HEK293T (cell line): ENCODE results near the gene BANF1.
A peak's percentile ranks its signal among the peaks of the same experiment; 100 is the strongest.

Source experiments
- CTCF ChIA-PET: fragments of 350-600 bp; formaldehyde crosslinking; extraction: SDS; loops from one replicate; lab custom pipeline; 2021; ENCODE audit warnings: antibody characterized with exemption, inconsistent platforms; lab: Yijun Ruan, JAX
- POLR2A ChIA-PET: fragments of 350-600 bp; formaldehyde crosslinking; extraction: SDS; loops from one replicate; lab custom pipeline; 2020; ENCODE audit warnings: antibody characterized with exemption, inconsistent platforms; lab: Yijun Ruan, JAX
- DNase-seq: peaks from one replicate; pipeline ENCODE4 v3.0.0; 2012; ENCODE audit warnings: mixed read lengths; ENCODE audit errors: extremely low spot score
- ARNT ChIP-seq: fragments of 450-650 bp; IDR thresholded peaks from 2 replicates; pipeline ENCODE4 v1.6.1; 2017; ENCODE audit warnings: mild to moderate bottlenecking
- BHLHE40 ChIP-seq: fragments of 450-650 bp; IDR thresholded peaks from 2 replicates; pipeline ENCODE4 v1.6.1; 2016; ENCODE audit warnings: mild to moderate bottlenecking, moderate library complexity, borderline replicate concordance
- CTBP1 ChIP-seq: fragments of 450-650 bp; IDR thresholded peaks from 2 replicates; pipeline ENCODE4 v1.6.1; 2016; ENCODE audit warnings: borderline replicate concordance
- ELF4 ChIP-seq: fragments of 450-650 bp; IDR thresholded peaks from 2 replicates; pipeline ENCODE4 v1.6.1; 2017; ENCODE audit warnings: antibody characterized with exemption
- FOXA1 ChIP-seq: fragments of 450-650 bp; IDR thresholded peaks from 2 replicates; pipeline ENCODE4 v1.6.1; 2016; ENCODE audit warnings: mild to moderate bottlenecking
- FOXK2 ChIP-seq: fragments of 450-650 bp; IDR thresholded peaks from 2 replicates; pipeline ENCODE4 v1.6.1; 2016; ENCODE audit warnings: mild to moderate bottlenecking
- FOXM1 ChIP-seq: fragments of 450-650 bp; IDR thresholded peaks from 2 replicates; pipeline ENCODE4 v1.6.1; 2017; ENCODE audit warnings: mild to moderate bottlenecking, borderline replicate concordance
- HDGF ChIP-seq: fragments of 450-650 bp; IDR thresholded peaks from 2 replicates; pipeline ENCODE4 v1.6.1; 2017; ENCODE audit warnings: antibody characterized with exemption, borderline replicate concordance
- L3MBTL2 ChIP-seq: fragments of 450-650 bp; conservative IDR thresholded peaks from 2 replicates; pipeline ENCODE4 v1.6.1; 2016; ENCODE audit warnings: mild to moderate bottlenecking
- LEF1 ChIP-seq: fragments of 450-650 bp; IDR thresholded peaks from 2 replicates; pipeline ENCODE4 v1.6.1; 2017; ENCODE audit warnings: mild to moderate bottlenecking, borderline replicate concordance
- NFRKB ChIP-seq: fragments of 450-650 bp; IDR thresholded peaks from 2 replicates; pipeline ENCODE4 v1.6.1; 2016; ENCODE audit warnings: mild to moderate bottlenecking, moderate library complexity
- PKNOX1 ChIP-seq: fragments of 450-650 bp; IDR thresholded peaks from 2 replicates; pipeline ENCODE4 v1.6.1; 2016
- SP1 ChIP-seq: fragments of 450-650 bp; IDR thresholded peaks from 2 replicates; pipeline ENCODE4 v1.6.1; 2017
- SUZ12 ChIP-seq: fragments of 450-650 bp; IDR thresholded peaks from 2 replicates; pipeline ENCODE4 v1.6.1; 2016; ENCODE audit warnings: mild to moderate bottlenecking
- TARDBP ChIP-seq: fragments of 450-650 bp; IDR thresholded peaks from 2 replicates; pipeline ENCODE4 v1.6.1; 2016
- ZNF384 ChIP-seq: fragments of 450-650 bp; IDR thresholded peaks from 2 replicates; pipeline ENCODE4 v1.6.1; 2016

Gene BANF1

GRCh38 chr11:65960824-65961266 is 41.5 kb upstream of the BANF1 start:
- CTCF ChIA-PET: interaction anchor here (1.1 kb wide), 1 partner anchor 73 kb away, joined by 4 read pairs; the partner anchor contains the start of gene FIBP
- DNase-seq: no peak
- POLR2A ChIA-PET: interaction anchor here (0.9 to 1.9 kb wide), 5 partner anchors 10 to 101 kb away, joined by 3 to 9 read pairs (median 4); partner anchors contain the start of genes BANF1, CCDC85B, EIF1AD and FIBP
- TF ChIP-seq NFRKB (no peak), ELF4 (no peak), FOXM1 (no peak), FOXK2 (no peak), SP1 (no peak), BHLHE40 (no peak), ARNT (no peak), TARDBP (no peak), FOXA1 (no peak), L3MBTL2 (no peak), LEF1 (no peak), SUZ12 (no peak), CTBP1 (no peak), HDGF (no peak), PKNOX1 (no peak), ZNF384 (no peak)

- POLR2A ChIA-PET: interaction anchor here (0.7 to 1.9 kb wide), 7 partner anchors 10 to 102 kb away, joined by 3 to 9 read pairs (median 4); partner anchors contain the start of genes BANF1, CCDC85B, EIF1AD and FIBP
- no peak; the same call in 1 of the 2 replicates for TF ChIP-seq HDGF
- peak; percentile 95 for TF ChIP-seq ELF4
- TF ChIP-seq FOXK2: peak; percentile 96
- CTCF ChIA-PET: interaction anchor here (1.1 kb wide), 1 partner anchor 74 kb away, joined by 4 read pairs; the partner anchor contains the start of gene FIBP
- DNase-seq: peak; percentile 100
These were observed 40.8 kb upstream of the BANF1 start, which contains the start of gene SART1 for GRCh38 chr11:65961267-65962140. Gene SART1, plus strand, starts transcription at chr11:65961734. Its CDS starts 47 bp downstream, at chr11:65961781.

GRCh38 chr11:65962141-65962564 is 40.1 kb upstream of the BANF1 start:
- TF ChIP-seq ARNT (no peak), SP1 (no peak), LEF1 (no peak), ZNF384 (no peak), CTBP1 (no peak), PKNOX1 (no peak), BHLHE40 (no peak), FOXK2 (no peak), FOXA1 (no peak), TARDBP (no peak), HDGF (no peak), NFRKB (no peak), FOXM1 (no peak), SUZ12 (no peak), L3MBTL2 (no peak)
- ChIA-PET POLR2A (interaction anchor here (0.7 to 1.1 kb wide), 2 partner anchors 40 to 103 kb away, joined by 4 read pairs; partner anchors contain the start of genes BANF1 and EIF1AD), CTCF (no interaction called here)
- DNase-seq: no peak

- POLR2A ChIA-PET: no interaction called here
- CTCF ChIA-PET: no interaction called here
- TF ChIP-seq FOXK2 (no peak), CTBP1 (no peak), SP1 (no peak), HDGF (no peak), FOXA1 (no peak), BHLHE40 (no peak), TARDBP (no peak), SUZ12 (no peak), L3MBTL2 (no peak), FOXM1 (no peak), ZNF384 (no peak), NFRKB (no peak), ELF4 (no peak), PKNOX1 (no peak), ARNT (no peak)
- no peak for DNase-seq
These were observed 37.4 kb upstream of the BANF1 start for GRCh38 chr11:65964906-65965305.

GRCh38 chr11:65965986-65966762 is 36.1 kb upstream of the BANF1 start:
- no peak for DNase-seq
- CTCF ChIA-PET: interaction anchor here (0.5 kb wide), 1 partner anchor 20 kb away, joined by 6 read pairs; no protein-coding TSS in a partner anchor
- POLR2A ChIA-PET: no interaction called here
- no peak for TF ChIP-seq SP1
- TF ChIP-seq HDGF: no peak
- TF ChIP-seq L3MBTL2: no peak
- no peak for TF ChIP-seq LEF1
- no peak for TF ChIP-seq BHLHE40
